Loucy (cell line): ENCODE results near the gene NFASC.

ENCODE experiments used
- H2AFZ ChIP-seq: fragments of 200-600 bp; sonication (generic); 2 replicates; pipeline ENCODE4 v1.6.0; 2016; ENCODE audit warnings: antibody characterized with exemption, mild to moderate bottlenecking, low read length, moderate library complexity
- H3F3A ChIP-seq: fragments of 200-600 bp; 2 replicates; pipeline ENCODE4 v1.6.0; 2016; ENCODE audit warnings: antibody characterized with exemption, low read depth, mild to moderate bottlenecking
- H3K27me3 ChIP-seq: fragments of 200-600 bp; sonication (generic); 2 replicates; pipeline ENCODE4 v1.6.1; 2014; ENCODE audit warnings: low read length, mild to moderate bottlenecking; ENCODE audit not compliant: insufficient read depth, poor library complexity, severe bottlenecking
- H3K36me3 ChIP-seq: fragments of 200-600 bp; sonication (generic); 2 replicates; pipeline ENCODE4 v1.6.1; 2016; ENCODE audit warnings: low read length; ENCODE audit not compliant: insufficient read depth
- H3K4me1 ChIP-seq: fragments of 200-600 bp; sonication (generic); 2 replicates; pipeline ENCODE4 v1.5.1; 2014; ENCODE audit warnings: low read length, mild to moderate bottlenecking; ENCODE audit not compliant: insufficient read depth, poor library complexity, severe bottlenecking
- H3K4me2 ChIP-seq: fragments of 200-600 bp; sonication (generic); 2 replicates; pipeline ENCODE4 v1.6.0; 2014; ENCODE audit warnings: antibody characterized with exemption, low read length, low read depth, mild to moderate bottlenecking; ENCODE audit not compliant: poor library complexity, severe bottlenecking
- H3K4me3 ChIP-seq: fragments of 200-600 bp; sonication (generic); 2 replicates; pipeline ENCODE4 v1.5.1; 2014; ENCODE audit warnings: low read length, mild to moderate bottlenecking, mixed read lengths; ENCODE audit not compliant: poor library complexity, severe bottlenecking
- H3K79me2 ChIP-seq: fragments of 200-600 bp; sonication (generic); 2 replicates; pipeline ENCODE4 v1.6.1; 2014; ENCODE audit warnings: low read length; ENCODE audit not compliant: insufficient read depth
- H3K9ac ChIP-seq: fragments of 200-600 bp; sonication (generic); 2 replicates; pipeline ENCODE4 v1.6.0; 2014; ENCODE audit warnings: mild to moderate bottlenecking, low read depth, low read length, moderate library complexity; ENCODE audit not compliant: poor library complexity, severe bottlenecking
- H3K9me2 ChIP-seq: fragments of 200-600 bp; sonication (generic); replicated peaks from 2 replicates; pipeline ENCODE4 v1.6.1; 2016; ENCODE audit warnings: low read depth, low read length, mixed read lengths
- H3K9me3 ChIP-seq: fragments of 200-600 bp; sonication (generic); 2 replicates; pipeline ENCODE4 v1.6.1; 2014; ENCODE audit warnings: mild to moderate bottlenecking, antibody characterized with exemption, low read length, low read depth; ENCODE audit not compliant: insufficient read depth
- H4K20me1 ChIP-seq: fragments of 200-600 bp; sonication (generic); 2 replicates; pipeline ENCODE4 v1.6.0; 2014; ENCODE audit warnings: antibody characterized with exemption, low read length, mild to moderate bottlenecking; ENCODE audit not compliant: insufficient read depth, poor library complexity, severe bottlenecking
- EZH2phosphoT487 ChIP-seq: fragments of 200-600 bp; IDR thresholded peaks from 2 replicates; pipeline ENCODE4 v1.6.1; 2018; ENCODE audit warnings: antibody characterized with exemption, mild to moderate bottlenecking, moderate library complexity, borderline replicate concordance
- TF ChIP-seq, protein P1 (sequence below): fragments of 200-600 bp; sonication (generic); conservative IDR thresholded peaks from 2 replicates; pipeline ENCODE4 v1.5.1; 2014; ENCODE audit warnings: mild to moderate bottlenecking, antibody characterized with exemption, low read length

NFASC gene

DNA sequence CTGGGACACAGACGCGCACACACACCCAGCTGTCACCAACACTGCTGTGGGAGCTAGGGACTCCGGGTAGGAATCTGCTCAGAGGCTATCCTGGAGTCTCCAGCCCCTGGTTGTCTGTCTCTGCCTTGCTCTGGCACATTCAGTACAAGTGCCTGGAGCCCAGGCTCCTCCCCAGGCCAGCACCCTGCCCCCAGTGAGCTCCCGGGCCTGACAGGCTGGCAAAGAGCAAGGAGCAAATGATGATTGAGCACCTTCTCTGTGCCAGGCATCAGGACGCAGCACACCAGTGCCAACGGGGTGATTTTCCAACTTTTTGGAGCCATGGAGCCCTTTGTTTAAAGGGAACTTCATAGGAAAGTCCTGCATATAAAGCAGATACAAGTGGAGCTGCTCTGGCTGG, 178.8 kb downstream of the NFASC start:
- H2AFZ ChIP-seq = no peak overlapping the region
- TF ChIP-seq EZH2phosphoT487 = no peak
- TF ChIP-seq, protein P1, sequence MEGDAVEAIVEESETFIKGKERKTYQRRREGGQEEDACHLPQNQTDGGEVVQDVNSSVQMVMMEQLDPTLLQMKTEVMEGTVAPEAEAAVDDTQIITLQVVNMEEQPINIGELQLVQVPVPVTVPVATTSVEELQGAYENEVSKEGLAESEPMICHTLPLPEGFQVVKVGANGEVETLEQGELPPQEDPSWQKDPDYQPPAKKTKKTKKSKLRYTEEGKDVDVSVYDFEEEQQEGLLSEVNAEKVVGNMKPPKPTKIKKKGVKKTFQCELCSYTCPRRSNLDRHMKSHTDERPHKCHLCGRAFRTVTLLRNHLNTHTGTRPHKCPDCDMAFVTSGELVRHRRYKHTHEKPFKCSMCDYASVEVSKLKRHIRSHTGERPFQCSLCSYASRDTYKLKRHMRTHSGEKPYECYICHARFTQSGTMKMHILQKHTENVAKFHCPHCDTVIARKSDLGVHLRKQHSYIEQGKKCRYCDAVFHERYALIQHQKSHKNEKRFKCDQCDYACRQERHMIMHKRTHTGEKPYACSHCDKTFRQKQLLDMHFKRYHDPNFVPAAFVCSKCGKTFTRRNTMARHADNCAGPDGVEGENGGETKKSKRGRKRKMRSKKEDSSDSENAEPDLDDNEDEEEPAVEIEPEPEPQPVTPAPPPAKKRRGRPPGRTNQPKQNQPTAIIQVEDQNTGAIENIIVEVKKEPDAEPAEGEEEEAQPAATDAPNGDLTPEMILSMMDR = no peak
- no peak overlapping the region for H3K4me3 ChIP-seq
- no peaks in the 10 kb centered on the region for H3K9me2 ChIP-seq
- no peak overlapping the region for H3K4me2 ChIP-seq
- H3K36me3 ChIP-seq = no peaks in the 10 kb centered on the region
- no peaks in the 10 kb centered on the region for H3K27me3 ChIP-seq
- no peaks in the 10 kb centered on the region for H3K4me1 ChIP-seq
- no peaks in the 10 kb centered on the region for H4K20me1 ChIP-seq
- H3K9ac ChIP-seq = no peak overlapping the region
- no peaks in the 10 kb centered on the region for H3F3A ChIP-seq
- no peaks in the 10 kb centered on the region for H3K79me2 ChIP-seq
- H3K9me3 ChIP-seq = no peaks in the 10 kb centered on the region

- Histone ChIP-seq H3K4me2 (no peak overlapping the region), H3F3A (no peaks in the 10 kb centered on the region), H3K4me3 (no peak overlapping the region), H3K9ac (no peak overlapping the region), H3K79me2 (no peaks in the 10 kb centered on the region), H4K20me1 (no peaks in the 10 kb centered on the region), H3K9me2 (no peaks in the 10 kb centered on the region), H3K9me3 (no peaks in the 10 kb centered on the region), H3K4me1 (no peaks in the 10 kb centered on the region), H3K27me3 (no peaks in the 10 kb centered on the region), H2AFZ (no peak overlapping the region), H3K36me3 (no peaks in the 10 kb centered on the region)
- no peak for TF ChIP-seq EZH2phosphoT487
- TF ChIP-seq, protein P1 = no peak
These were observed 182.0 kb downstream of the NFASC start for GRCh38 chr1:205052690-205053089.

- Histone ChIP-seq H3K27me3 (no peaks in the 10 kb centered on the region), H3K4me2 (no peak overlapping the region), H3F3A (no peaks in the 10 kb centered on the region), H4K20me1 (no peaks in the 10 kb centered on the region), H3K4me1 (no peaks in the 10 kb centered on the region), H3K36me3 (no peaks in the 10 kb centered on the region), H3K79me2 (no peaks in the 10 kb centered on the region), H2AFZ (no peak overlapping the region), H3K9ac (no peak overlapping the region), H3K9me3 (no peaks in the 10 kb centered on the region), H3K9me2 (no peaks in the 10 kb centered on the region), H3K4me3 (no peak overlapping the region)
- TF ChIP-seq, protein P1 = no peak
- no peak for TF ChIP-seq EZH2phosphoT487
These were observed 182.6 kb downstream of the NFASC start for GRCh38 chr1:205053296-205053695.
